Cortex of kidney (tissue), 1 donor: ENCODE results near the gene TMEM18.

Experiments used
- DNase-seq: peaks from one replicate; lab custom pipeline; 2025; lab: John Stamatoyannopoulos, UW

TMEM18 gene

DNA sequence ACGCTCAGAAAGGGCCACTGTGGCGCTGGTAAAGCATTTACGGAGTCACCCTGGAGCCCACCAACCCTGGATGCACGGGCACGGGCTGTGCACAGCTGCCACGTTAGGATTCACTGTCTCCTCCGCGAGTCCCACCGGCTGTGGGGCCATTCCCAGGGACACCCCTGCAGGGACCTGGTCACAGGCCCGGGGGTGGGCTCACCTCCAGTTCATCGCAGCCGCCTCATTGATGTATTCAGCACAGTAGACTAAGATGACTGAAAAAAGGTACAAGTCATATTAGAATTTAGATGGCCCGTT is 4.7 kb downstream of the TMEM18 start:
- no peak for DNase-seq

DNA sequence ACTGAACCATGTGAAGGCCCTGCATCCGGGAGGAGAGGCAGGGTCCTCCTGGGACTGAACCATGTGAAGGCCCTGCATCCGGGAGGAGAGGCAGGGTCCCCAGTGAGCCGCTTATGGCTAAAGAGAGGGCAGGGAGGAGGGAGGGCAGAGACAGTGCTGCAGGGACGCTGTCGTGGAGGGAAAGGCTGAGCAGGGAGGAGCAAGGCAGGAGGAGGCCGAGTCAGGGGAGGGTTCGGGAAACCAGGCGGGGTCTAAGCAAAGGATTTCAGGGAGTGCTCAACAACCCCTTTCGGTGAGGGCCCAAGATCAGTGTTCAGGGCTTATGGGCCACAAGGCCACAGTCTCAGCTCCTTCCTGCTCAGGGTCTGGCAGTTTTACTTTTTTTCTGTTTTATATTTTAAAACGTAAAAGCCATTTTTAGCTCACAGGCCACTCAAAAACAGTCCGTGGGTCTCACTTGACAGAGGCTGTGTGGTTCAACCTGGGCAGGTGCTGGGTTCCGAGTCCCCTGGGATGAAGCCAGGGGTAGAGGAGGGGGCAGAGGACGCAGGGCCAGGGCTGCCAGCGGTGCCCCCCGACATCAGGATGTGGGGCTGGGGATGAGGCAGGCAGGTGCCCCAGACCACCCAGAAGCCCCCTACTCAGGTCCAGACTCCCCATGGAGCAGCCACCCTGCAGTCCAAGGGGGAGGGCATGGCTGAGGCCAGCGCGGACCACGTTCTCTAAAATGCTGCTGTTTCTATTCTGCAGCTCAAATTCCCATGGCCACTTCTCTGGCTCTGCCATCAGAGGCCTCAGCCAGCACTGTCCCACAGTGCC is 5.2 kb downstream of the TMEM18 start:
- no peak for DNase-seq

DNA sequence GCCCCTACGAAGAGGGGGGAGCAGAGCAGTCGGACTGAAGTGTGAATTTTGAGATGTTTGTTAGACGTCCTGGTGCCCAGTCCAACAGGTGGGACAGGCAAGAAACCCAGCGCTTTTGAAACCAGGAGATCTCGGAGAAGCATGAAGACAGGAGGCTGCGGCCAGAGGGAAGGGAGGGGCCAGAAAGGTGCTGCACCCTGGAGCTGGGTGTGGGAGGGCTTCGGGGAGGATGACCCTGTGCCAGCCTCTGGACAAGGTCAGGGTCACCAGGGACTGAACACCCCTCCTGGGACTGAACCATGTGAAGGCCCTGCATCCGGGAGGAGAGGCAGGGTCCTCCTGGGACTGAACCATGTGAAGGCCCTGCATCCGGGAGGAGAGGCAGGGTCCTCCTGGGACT is 6.1 kb downstream of the TMEM18 start:
- DNase-seq = no peak

DNA sequence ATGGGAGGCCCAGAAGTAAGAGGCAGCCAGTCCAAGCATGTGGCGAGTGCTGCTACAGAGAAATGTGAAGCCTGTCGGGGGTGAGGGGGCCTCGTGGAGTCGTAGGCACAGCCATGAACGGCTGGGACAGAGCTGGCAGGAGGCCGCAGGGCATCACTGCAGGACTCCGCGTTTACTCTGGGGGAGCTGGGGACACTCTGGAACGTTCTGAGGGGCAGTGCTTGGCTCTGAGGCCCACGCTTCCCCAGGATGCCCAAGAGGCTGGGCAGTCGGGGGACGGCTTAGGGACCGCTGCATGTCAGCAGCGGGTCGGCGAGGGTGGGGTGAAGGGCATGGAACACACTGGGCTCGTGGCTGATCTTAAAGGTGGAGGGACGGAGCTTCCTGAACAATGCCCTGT is 6.6 kb downstream of the TMEM18 start:
- DNase-seq = no peak

DNA sequence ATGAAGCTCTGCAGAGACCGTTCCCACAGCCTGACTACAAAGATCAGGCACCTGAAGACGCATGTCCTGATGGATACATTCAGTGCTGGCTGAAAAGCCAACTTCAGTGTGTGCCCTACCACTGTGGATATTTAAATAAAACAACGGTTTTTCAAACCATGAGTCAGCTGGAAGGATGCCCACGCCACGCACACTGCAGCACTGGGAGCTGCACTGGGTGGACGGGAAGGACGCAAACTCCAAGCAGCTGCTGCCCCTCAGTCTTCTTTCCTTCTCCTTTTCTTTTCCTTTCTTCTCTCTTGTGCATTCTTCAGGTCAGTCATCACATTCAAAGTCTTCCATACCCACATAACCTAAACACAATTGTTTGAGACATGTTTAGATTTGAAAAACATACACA is 7.9 kb downstream of the TMEM18 start:
- no peak for DNase-seq

DNA sequence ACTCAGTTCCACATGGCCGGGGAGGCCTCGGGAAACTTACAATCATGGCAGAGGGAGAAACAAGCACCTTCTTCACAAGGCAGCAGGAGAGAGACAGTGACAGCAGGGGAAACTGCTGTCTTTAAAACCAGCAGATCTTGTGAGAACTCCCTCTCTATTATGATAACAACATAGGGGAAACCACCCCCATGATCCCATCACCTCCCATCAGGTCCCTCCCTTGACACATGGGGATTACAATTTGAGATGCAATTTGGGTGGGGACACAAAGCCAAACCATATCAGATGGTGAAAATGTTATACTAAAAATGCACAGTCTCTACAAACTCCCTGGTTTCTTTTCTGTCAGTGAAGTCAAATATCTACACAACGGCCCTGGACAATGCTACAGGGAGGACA is 9.2 kb downstream of the TMEM18 start:
- DNase-seq = no peak

GRCh38 chr2:667332-667999 is 9.7 kb downstream of the TMEM18 start:
- no peak for DNase-seq

DNA sequence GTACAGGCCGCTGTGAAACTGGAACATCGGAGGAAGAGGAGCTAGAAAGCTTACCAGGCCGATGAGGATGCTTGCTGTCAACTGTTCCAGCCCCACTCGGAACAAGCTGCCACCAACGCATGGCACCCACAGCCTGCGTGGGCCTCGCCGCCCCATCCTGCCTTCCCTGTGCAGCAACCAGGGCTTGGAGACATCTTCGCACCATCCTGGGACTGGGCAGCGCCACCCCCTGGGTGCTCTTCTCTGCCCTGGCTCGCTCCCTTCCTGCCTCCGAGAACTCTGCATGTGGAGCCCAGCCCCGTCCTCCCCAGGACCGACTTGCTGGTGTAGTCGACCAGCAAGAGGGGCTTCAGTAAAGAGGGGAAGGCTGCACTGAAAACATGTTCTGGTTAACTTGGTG is 10.8 kb downstream of the TMEM18 start:
- no peak for DNase-seq

- no peak for DNase-seq
These were observed 11.7 kb downstream of the TMEM18 start for GRCh38 chr2:665340-666073.

GRCh38 chr2:664063-664462 is 13.1 kb downstream of the TMEM18 start:
- DNase-seq = no peak

DNA sequence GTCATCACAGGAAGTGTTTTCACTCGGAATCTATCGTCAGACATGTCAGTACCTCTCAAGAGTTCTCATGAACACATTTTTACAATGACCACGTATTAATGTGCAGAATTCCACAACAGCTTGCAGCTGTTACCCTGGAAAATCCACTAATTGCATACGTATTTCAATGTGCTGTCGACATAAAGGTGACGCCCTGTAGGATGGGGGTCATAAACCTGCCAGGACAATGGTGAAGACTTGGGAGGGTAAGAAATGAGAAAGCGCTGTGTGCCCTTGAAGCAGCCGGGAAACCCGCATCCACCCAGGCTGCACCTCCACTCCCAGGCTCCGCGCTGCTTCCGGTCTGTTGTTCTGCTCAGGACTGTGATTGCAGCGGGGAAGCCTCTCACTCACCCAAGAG is 14.0 kb downstream of the TMEM18 start:
- DNase-seq = no peak

DNA sequence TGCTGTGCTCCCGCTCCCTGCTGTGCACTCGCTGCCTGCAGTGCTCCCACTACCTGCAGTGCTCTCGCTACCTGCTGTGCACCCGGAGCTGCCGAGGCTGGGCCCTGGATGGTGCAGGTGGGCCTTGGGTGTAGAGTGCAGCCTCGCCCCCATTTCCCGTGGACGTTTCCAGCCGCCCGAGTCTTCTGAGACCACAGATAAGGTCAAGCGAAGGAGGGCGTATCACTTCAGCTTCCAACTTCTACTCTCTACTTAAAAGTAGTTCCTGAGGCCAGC is 15.9 kb downstream of the TMEM18 start:
- DNase-seq = no peak

GRCh38 chr2:660586-661359 is 16.4 kb downstream of the TMEM18 start:
- no peak for DNase-seq

- no peak for DNase-seq
These were observed 17.2 kb downstream of the TMEM18 start for GRCh38 chr2:660029-660428.

DNA sequence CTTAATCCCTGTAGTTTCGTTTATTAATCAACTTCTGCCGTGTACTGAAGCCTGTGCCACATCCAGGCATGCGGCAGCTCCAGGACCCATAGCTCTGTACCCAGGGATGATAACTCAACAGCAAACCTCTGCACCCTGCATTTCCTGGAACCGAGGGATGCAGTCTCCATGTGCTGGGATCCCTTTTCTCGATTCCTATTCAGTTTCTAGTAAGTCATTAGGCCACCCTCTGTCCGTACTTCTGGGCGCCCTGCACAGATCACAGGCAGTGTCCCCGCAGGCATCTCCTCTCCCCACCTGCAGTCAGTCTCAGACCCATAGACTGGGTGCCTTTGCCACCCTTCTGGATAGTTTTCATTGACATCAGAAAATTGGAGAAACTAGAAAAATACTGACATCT is 18.8 kb downstream of the TMEM18 start:
- no peak for DNase-seq

DNA sequence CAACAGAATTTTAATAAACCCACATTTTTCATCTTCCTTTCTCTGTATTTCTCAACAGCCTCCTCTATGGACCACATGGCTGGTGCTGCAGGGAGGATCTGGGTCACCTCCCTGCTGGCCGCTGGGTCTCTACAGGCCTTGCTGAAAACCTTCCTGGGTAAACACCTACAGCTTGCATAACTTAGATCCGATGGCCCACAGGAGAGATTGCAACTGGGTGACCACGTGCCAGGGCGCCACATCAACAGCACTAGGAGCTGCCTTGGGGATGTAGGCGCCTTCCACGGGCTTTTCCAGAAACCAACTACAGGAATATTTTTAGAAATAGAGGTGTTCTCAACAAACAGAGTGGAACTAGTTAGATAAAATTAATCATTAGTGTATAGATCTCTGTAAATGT is 19.4 kb downstream of the TMEM18 start:
- DNase-seq = no peak

DNA sequence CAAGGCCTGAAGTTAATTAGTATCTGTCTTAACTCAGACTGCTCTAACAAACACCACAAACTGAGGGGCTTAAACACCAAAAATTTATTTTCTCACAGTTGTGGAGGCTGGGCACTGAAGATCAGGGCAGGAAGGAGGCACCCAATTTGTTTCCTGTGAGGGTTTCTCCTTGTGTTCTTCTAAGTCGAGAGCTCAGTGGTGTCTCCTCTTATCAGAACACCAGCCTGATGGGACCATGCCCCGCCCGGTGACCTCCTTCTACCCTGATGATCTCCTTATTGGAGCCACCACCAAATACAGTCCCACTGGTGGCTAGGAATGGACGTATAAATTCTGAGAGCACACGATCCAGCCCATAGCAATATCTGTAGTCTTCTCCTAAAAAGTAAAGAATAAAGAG is 20.5 kb downstream of the TMEM18 start:
- DNase-seq = no peak

- no peak for DNase-seq
These were observed 21.6 kb downstream of the TMEM18 start for GRCh38 chr2:655626-656025.

- no peak for DNase-seq
These were observed 22.3 kb downstream of the TMEM18 start for GRCh38 chr2:654896-655295.

DNA sequence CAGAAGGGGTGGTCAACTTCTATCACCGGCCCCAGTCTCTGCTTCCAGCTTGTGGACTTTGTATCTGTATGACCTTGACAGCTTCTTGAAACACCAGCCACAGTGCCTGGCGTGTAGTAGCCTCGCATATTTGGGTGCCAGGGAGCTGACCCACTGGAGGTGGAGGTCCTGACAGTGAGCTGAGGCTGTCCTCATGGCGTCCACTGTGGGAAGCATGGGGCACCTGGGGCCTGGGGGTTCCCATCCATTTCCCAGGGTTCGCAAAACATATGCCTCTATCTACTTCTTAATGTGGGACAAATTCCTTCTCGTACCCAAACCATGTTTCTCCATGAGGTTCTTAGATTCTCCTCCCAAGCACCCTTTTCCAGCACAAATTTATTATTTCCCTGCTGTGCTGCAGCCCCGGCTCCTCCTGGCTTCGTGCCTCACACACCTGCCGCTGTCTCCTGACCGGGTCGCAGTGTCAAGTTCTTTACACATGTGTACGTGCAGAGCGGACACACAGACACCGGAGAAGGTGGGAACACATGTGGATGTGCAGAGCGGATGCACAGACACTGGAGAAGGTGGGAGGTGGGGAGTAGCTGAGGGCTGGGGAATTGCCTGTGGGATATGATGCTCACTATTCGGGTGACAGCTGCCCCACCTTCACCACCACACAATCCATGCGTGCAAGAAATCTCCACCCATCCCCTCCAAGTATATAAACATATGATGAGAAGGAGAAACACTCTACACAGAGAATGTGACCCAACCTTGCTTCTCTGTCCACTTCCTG is 23.4 kb downstream of the TMEM18 start:
- DNase-seq = no peak

DNA sequence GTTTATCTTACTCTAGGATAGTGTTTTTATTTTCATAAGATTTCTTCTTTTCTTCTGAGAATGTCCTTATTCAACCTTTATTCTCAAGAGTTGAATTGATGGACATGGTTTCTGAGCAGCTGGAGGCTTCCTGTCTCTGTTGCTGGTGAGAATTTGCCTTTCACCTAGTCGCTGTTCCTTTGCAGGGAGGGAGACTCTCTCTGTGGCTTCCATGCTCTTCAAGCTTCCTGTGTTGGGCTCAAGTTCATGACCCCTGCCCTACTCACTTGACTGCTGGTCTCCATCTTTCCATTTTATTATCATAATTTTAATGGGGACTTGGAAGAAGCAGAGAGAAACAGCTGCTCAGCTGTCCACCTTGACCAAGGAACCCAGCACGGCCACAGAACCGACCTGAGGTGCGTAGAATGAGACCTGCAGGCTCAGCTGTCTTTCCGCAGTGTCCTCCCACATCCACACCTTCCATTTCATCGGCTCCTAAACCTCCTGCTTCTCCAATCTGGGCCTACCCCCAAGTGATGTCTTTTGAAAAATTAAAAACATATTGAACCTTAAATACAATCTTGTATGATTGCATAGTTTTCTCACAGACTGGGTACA is 24.2 kb downstream of the TMEM18 start:
- no peak for DNase-seq

- DNase-seq = no peak
These were observed 25.2 kb downstream of the TMEM18 start for GRCh38 chr2:651951-652373.
